AG04450 (cell line): Measurements from ENCODE around the gene S100A9. TPM values are rescaled to one million over a fixed set of nuclear protein-coding genes. Genes with fewer than 3 reads are reported as not detected.

ENCODE experiments used
- CTCF ChIA-PET: fragments of 300-600, 350-600 bp; formaldehyde crosslinking; extraction: SDS; loops from one replicate; lab custom pipeline; 2022; ENCODE audit warnings: antibody characterized with exemption, inconsistent platforms; lab: Charles Lee
- POLR2A ChIA-PET: fragments of 350-600 bp; formaldehyde crosslinking; extraction: SDS; loops from one replicate; lab custom pipeline; 2021; ENCODE audit warnings: antibody characterized with exemption, inconsistent platforms; lab: Yijun Ruan, JAX
- DNase-seq: peaks from one replicate; pipeline ENCODE4 v3.0.0-alpha.2; 2011; ENCODE audit warnings: low read depth, low spot score
- H3K27ac ChIP-seq: one replicate; pipeline ENCODE4 v1.5.1; 2012; ENCODE audit warnings: low read depth, low read length, control low read depth
- H3K27me3 ChIP-seq: one replicate; pipeline ENCODE4 v1.6.0; 2012; ENCODE audit warnings: low read length; ENCODE audit not compliant: control insufficient read depth, insufficient read depth
- H3K4me3 ChIP-seq: 2 replicates; pipeline ENCODE4 v1.5.1; 2011; ENCODE audit warnings: mild to moderate bottlenecking, low read depth, low read length, control low read depth
- H3K9me3 ChIP-seq: 2 replicates; pipeline ENCODE4 v1.5.1; 2012; ENCODE audit warnings: low read length; ENCODE audit not compliant: control insufficient read depth, insufficient read depth
- polyA plus RNA-seq: library from polyadenylated mRNA; depleted of rRNA; stranded (reverse); fragments of >200 nt; gene quantifications from 2 replicates; pipeline ENCODE4 v1.2.3, GENCODE V29; 2011
- TF ChIP-seq, protein P1 (sequence below): IDR thresholded peaks from 2 replicates; pipeline ENCODE4 v1.5.1; 2011; ENCODE audit warnings: low read depth, low read length, control low read depth, inconsistent platforms

S100A9 gene
- polyA plus RNA-seq, 1 experiment, result not detected

DNA sequence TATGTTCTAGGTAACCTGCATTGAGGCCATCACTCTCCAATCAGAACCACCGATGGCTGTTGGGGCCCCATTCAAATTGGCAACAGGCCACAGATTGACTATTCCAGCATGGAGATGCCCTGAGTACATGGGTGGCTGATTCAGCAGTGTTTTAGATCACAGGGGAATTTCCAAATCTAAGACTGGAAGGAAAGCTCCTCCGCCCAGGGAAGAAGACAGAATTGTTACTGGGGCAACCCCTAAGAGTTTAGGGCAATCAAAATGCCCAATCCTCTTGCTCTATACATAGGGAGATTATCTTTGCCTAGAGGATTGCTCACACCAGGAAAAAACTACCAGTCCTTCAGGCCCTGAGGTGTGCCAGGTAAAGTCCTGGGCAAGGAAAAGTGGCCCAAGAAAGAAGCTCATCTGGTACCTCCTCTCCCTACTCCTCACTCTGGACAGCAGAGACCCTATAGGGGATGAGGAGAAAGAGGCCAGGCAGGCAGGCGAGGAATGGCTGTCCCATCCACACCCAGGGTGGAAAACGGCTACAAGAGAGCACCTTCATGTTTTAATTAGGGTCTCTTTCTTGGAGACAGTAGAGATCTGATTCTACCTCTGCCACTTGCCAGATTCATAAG, 27.4 kb downstream of the S100A9 start:
- DNase-seq, result no peak

DNA sequence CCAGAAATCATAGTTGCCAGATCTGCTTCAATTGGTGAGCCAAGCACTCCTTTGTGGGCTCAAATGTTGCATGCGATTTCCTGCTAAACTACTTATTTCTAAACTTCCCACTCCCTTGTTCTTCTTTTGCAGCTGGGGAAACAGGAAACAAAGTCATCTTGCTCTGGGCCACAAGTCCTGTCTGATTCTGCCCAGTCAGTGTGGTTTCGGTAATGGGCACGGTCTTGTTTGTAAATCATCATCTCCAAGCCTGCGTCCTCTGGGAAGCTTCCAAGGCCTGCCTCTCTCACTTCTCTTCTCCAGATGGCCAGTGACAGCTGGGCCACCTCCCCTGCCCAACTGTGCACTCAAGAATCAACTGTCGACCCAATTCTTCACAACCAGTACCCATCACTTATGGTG, 28.8 kb downstream of the S100A9 start:
- no peak for DNase-seq
- H3K4me3 ChIP-seq, result no peak overlapping the region
- CTCF ChIA-PET, result no interaction called here
- POLR2A ChIA-PET, result no interaction called here
- H3K27ac ChIP-seq, result no peak overlapping the region
- H3K9me3 ChIP-seq, result no peaks in the 10 kb centered on the region
- TF ChIP-seq, protein P1, sequence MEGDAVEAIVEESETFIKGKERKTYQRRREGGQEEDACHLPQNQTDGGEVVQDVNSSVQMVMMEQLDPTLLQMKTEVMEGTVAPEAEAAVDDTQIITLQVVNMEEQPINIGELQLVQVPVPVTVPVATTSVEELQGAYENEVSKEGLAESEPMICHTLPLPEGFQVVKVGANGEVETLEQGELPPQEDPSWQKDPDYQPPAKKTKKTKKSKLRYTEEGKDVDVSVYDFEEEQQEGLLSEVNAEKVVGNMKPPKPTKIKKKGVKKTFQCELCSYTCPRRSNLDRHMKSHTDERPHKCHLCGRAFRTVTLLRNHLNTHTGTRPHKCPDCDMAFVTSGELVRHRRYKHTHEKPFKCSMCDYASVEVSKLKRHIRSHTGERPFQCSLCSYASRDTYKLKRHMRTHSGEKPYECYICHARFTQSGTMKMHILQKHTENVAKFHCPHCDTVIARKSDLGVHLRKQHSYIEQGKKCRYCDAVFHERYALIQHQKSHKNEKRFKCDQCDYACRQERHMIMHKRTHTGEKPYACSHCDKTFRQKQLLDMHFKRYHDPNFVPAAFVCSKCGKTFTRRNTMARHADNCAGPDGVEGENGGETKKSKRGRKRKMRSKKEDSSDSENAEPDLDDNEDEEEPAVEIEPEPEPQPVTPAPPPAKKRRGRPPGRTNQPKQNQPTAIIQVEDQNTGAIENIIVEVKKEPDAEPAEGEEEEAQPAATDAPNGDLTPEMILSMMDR, result no peak
- peaks cover 8% of the 10 kb centered on the region for H3K27me3 ChIP-seq

More for the DNA sequence above, 27.4 kb downstream of the S100A9 start:
- ChIA-PET POLR2A (no interaction called here), CTCF (no interaction called here)
- peaks cover 8% of the 10 kb centered on the region for H3K27me3 ChIP-seq
- H3K4me3 ChIP-seq, result no peak overlapping the region
- TF ChIP-seq, protein P1, result no peak
- no peak overlapping the region for H3K27ac ChIP-seq
- H3K9me3 ChIP-seq, result peaks cover 3% of the 10 kb centered on the region; the same call in 1 of the 2 replicates

DNA sequence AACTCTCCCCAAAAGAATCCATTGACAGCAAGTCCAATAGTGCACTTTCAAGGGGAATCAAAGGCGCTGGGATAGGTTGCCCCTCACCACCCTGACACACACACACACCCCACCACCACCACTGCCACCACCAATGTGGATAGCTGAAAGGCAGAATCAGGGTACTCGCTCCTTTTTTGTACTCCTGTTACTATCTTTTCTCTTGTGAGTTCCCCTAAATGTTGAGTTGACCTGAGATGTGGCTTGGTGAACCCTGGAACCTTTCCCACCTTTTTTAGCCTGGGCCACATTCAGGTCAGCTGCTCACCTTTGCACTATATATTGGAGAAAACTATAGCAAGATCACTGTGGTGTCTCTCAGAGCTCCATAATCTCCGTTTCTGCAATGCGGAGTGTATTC, 29.3 kb downstream of the S100A9 start:
- H3K27me3 ChIP-seq, result peaks cover 8% of the 10 kb centered on the region
- CTCF ChIA-PET, result no interaction called here
- POLR2A ChIA-PET, result no interaction called here
- H3K27ac ChIP-seq, result no peak overlapping the region
- H3K9me3 ChIP-seq, result no peaks in the 10 kb centered on the region
- TF ChIP-seq, protein P1, result no peak
- DNase-seq, result no peak
- H3K4me3 ChIP-seq, result no peak overlapping the region

DNA sequence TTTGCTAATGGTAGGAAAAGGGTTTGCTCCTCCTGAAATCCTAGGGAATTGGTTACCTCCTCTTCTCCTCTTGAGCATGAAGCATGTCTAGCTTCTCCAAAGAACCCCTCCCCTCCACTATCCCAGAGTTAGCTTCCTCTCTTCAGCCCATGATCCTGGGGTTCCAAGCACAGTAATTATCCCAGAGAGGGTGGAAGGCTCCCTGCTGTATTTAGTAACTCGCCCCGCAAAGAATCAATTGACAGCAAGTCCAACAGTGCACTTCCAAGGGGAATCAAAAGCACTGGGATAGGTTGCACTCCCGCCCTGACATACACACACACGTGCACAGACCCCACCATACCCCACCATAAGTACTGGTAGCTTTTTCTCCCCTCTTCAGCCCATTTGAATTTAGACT, 30.1 kb downstream of the S100A9 start:
- POLR2A ChIA-PET, result no interaction called here
- peaks cover 8% of the 10 kb centered on the region for H3K27me3 ChIP-seq
- no peak overlapping the region for H3K4me3 ChIP-seq
- CTCF ChIA-PET, result no interaction called here
- DNase-seq, result no peak
- TF ChIP-seq, protein P1, result no peak
- H3K27ac ChIP-seq, result no peak overlapping the region
- H3K9me3 ChIP-seq, result no peaks in the 10 kb centered on the region

DNA sequence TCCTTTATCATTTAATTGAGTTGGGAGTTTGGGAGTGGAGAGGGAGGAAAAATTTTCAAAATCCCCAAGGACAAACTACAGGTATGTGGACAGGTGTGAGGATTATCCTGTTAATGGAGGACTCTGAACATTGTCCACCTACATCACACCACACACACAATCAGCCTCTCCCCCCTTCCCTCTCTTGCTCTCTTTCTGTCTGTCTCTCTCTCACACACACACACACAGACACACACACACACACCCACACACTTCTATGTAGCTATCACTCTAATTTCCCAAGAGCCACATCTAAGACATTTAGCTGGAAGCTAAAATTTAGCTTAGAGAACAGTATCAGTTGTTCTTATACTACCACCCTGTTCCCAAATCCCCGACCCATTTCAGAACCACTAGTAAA, 31.7 kb downstream of the S100A9 start:
- CTCF ChIA-PET, result no interaction called here
- H3K27me3 ChIP-seq, result peaks cover 8% of the 10 kb centered on the region
- H3K27ac ChIP-seq, result no peak overlapping the region
- TF ChIP-seq, protein P1, result no peak
- DNase-seq, result no peak
- no peaks in the 10 kb centered on the region for H3K9me3 ChIP-seq
- no peak overlapping the region for H3K4me3 ChIP-seq
- POLR2A ChIA-PET, result no interaction called here
